ENCODE data around the gene TRIM27. TPM values are rescaled to one million over a fixed set of nuclear protein-coding genes. Genes with fewer than 3 reads are reported as not detected.

TRIM27 gene
- total and polyA plus RNA-seq, 10 of the 15 experiments (the other 5 are each of a cell fraction or from before 2014, with no cell fraction given) = 18.5 to 74.7 (median 58.0) TPM

- TF ChIP-seq, protein P1, sequence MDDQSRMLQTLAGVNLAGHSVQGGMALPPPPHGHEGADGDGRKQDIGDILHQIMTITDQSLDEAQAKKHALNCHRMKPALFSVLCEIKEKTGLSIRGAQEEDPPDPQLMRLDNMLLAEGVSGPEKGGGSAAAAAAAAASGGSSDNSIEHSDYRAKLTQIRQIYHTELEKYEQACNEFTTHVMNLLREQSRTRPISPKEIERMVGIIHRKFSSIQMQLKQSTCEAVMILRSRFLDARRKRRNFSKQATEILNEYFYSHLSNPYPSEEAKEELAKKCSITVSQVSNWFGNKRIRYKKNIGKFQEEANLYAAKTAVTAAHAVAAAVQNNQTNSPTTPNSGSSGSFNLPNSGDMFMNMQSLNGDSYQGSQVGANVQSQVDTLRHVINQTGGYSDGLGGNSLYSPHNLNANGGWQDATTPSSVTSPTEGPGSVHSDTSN (IDR thresholded peaks at IDR 0.05; ENCODE audit: insufficient replicate concordance, low read depth, low read length) = no peak
- TF ChIP-seq TCF12 (IDR thresholded peaks at IDR 0.05; ENCODE audit: low read depth, low read length) (no peak), KLF5 (IDR thresholded peaks at IDR 0.05; ENCODE audit: partially characterized antibody) (no peak), FOS (IDR thresholded peaks at IDR 0.05; ENCODE audit: borderline replicate concordance, extremely low read depth, insufficient read length) (no peak), BCL3 (IDR thresholded peaks at IDR 0.05; ENCODE audit: borderline replicate concordance, insufficient read depth, low read depth, low read length, poor library complexity, severe bottlenecking) (no peak), ZNF687 (IDR thresholded peaks at IDR 0.05) (no peak)
Observed at GRCh38 chr6:28861339-28861738, 62.4 kb downstream of the TRIM27 start (continued).
